T47D (cell line): ENCODE results near the gene PHKB.
"Not testable (repeated sequence)": the region's sequence is repeated elsewhere in the genome, so short reads cannot be mapped to it uniquely, and the experiment has no call there.

ENCODE experiments used
- DNase-seq, 2 experiments: peaks; one replicate each; pipeline versions ENCODE4 v3.0.0 to v3.0.0-alpha.2; 2011 to 2012; ENCODE audit warnings: low read depth in 1 of 2, low spot score in 1 of 2
- JUND ChIP-seq: IDR thresholded peaks from 2 replicates; pipeline ENCODE4 v1.6.1; 2012; ENCODE audit warnings: low read depth
- in situ Hi-C: cut with HindIII; loops from 2 replicates; pipeline ENCODE4 v1.10.0; 2016; ENCODE audit warnings: low sequenced_read_pairs, low pct_unique_long_range_greater_than_20kb

The PHKB gene

DNA sequence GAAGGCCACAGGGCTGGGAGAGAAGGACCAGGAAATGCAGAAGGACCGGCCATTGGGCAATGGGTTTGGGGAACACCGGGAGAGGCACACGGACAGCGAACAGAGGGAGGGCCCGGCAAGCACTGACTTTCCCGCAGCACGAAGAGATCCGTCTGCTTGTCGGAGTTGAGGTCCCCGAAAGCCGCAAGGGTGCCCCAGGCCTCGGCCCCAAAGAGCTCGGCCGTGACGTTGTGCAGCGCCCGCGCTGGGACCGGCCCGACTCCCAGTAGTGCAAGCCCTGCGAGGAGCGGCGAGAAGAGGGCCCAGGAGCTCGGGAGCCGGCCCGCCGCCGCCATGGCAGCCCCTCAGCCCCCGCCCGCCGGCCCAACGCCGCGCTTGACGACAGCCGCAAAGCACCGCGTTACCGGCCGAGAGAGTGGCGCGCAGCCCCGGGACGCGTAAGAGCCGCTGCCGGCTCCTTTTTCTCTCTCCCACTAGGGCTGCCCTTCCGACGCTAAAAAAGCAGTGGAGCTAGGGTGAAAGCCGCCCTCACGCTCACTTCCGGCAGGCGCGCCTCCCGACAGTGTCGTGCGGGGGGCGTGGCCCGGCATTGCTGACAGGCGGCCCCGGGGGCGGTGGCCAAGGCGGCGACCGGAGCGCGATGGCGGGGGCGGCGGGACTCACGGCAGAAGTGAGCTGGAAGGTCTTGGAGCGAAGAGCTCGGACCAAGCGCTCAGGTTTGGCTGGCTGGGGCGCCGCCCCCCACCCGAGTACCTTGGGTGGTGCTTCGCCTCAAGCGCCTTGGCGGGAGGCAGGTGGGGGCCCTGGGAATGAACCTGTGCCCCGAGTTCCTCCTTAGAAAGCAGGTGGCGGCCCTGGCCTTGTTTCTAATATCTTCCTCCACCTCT lies at the start of gene PHKB, which contains the start of gene ITFG1:
TSS of gene PHKB (plus strand) at position 621 of the 887 bp plus-strand sequence. CDS start at position 641, 20 bp downstream.
TSS of gene ITFG1 (minus strand) at position 353 of the 887 bp plus-strand sequence. CDS start at position 335, 18 bp downstream.
- in situ Hi-C loops = no loop called here
- TF ChIP-seq JUND = no peak
- peak; percentile 44 to 90 for DNase-seq

DNA sequence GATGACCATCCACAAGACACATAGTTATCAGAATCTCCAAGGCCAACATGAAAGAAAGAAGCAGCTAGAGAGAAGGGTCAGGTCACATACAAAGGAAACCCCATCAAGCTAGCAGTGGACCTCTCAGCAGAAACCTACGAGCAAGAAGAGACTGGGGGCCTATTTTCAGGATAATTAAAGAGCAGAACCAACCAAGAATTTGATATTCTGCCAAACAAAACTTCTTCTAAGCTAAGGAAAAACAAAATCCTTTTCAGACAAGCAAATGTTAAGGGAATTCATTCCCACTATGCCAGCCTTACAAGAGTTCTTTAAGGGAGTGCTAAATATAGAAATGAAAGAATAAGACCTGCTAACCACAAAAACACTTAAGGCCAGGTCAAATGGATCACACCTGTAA lies 48.1 kb upstream of the PHKB start:
- DNase-seq = no peak
- in situ Hi-C loops = no loop called here
- TF ChIP-seq JUND = no peak

DNA sequence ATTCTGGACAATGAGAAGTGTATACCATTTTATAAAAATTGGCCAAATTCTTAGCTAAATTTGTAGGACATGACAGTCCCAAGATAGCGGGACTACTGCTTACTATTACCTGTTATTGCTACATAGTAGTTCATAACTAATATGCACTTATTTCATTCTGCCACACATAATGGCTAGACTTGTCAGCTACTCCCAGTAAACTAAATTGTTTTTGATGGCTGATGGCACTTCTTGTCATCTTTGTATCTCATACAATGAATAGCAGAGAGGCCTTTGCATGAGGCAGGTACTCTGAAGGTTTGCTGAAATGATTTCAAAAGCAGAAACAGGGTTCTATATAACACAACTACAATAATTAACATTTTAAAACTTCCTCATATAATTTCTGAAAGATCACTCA lies 44.3 kb upstream of the PHKB start:
- in situ Hi-C loops = no loop called here
- no peak for DNase-seq
- TF ChIP-seq JUND = no peak

DNA sequence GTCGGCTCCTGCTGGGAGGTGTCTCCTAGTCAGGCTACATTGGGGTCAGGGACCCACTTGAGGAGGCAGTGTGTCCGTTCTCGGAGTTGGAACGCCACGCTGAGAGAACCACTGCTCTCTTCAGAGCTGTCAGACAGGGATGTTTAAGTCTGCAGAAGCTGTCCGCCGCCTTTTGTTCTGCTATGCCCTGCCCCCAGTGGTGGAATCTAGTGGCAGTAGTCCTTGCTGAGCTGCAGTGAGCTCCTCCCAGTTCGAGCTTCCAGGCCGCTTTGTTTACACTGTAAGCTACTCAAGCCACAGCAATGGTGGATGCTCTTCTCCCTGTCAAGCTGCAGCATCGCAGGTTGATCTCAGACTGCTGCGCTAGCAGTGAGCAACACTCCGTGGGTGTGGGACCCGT lies 36.3 kb upstream of the PHKB start:
- DNase-seq = no peak
- no peak for TF ChIP-seq JUND

DNA sequence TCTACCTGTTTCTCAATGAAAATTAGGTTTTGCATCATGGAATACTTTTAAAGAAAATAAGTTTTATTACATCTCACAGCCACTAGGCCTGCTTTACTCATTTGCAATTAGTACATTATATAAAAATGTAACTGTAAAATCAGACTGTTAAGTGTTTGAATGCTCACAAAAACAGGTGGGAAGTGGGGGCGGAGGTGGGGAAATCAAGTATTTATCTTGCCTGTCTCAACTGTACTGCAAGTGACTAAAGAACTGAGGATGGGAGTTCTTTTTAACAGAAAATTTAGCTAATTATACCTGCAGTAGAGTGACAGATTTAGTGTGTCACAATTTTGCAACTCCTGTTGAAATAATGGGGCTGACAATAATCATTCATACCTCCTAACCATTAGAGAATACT lies 34.3 kb upstream of the PHKB start:
- TF ChIP-seq JUND = no peak
- in situ Hi-C loops = no loop called here
- no peak for DNase-seq

More for the DNA sequence above, 36.3 kb upstream of the PHKB start:
- in situ Hi-C loops = no loop called here

DNA sequence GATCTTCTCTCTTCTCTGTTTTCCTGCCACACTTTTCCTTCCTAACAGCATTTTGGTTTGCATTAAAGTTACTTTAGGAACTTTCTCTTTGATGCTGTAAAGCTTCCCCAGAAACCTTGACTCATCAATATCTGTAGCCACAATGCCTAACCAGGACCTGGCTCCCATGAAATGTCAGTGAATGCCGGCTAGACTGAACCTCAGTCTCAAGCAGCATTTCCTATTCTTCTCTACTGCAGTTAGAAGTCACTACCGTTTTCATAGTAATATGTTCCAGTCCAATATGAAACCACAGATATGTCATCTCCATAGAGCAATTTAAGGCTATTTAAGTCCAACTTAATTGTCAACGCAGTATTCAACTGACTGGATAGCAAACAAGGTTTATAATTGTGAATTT lies 29.2 kb upstream of the PHKB start:
- no peak for TF ChIP-seq JUND
- in situ Hi-C loops = no loop called here
- DNase-seq = no peak

DNA sequence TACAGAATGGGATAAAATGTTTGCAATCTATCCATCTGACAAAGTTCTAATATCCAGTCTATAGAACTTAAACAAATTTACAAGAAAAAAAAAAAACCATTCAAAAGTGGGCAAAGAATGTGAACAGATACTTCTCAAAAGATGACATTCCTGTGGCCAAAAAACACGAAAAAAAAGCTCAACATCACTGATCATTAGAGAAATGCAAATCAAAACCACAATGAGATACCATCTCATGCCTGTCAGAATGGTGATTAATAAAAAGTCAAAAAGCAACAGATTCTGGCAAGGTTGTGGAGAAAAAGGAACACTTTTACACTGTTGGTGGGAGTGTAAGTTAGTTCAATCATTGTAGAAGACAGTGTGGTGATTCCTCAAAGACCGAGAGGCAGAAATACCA lies 26.9 kb upstream of the PHKB start:
- DNase-seq, in situ Hi-C loops: not testable (repeated sequence)

DNA sequence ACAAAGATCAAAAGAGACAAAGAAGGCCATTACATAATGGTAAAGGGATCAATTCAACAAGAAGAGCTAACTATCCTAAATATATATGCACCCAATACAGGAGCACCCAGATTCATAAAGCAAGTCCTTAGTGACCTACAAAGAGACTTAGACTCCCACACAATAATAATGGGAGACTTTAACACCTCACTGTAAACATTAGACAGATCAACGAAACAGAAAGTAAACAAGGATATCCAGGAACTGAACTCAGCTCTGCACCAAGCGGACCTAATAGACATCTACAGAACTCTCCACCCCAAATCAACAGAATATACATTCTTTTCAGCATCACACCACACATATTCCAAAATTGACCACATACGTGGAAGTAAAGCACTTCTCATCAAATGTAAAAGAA lies 21.1 kb upstream of the PHKB start:
- in situ Hi-C loops, DNase-seq: not testable (repeated sequence)

DNA sequence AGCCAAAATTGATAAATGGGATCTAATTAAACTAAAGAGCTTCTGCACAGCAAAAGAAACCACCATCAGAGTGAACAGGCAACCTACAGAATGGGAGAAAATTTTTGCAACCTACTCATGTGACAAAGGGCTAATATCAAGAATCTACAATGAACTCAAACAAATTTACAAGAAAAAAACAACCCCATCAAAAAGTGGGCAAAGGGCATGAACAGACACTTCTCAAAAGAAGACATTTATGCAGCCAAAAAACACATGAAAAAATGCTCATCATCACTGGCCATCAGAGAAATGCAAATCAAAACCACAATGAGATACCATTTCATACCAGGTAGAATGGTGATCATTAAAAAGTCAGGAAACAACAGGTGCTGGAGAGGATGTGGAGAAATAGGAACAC lies 18.2 kb upstream of the PHKB start:
- DNase-seq, in situ Hi-C loops: not testable (repeated sequence)

DNA sequence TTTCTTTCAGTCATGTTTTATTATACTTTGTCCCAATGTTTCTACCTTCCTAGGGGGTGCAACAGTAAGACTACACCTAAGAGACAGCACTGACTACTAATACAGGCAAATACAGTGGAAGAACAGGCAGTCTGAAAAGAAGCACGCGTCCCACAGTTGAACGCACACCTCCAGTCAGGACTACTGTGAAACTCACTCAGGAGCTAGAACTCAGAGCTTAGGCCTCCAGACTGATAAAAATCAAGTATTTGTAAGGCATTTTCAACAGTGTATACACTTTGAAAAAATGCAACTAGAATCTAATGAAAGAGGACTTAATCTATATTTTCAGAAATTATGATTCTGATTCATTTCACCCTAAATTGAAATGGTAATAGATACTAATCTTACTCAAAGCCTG lies 14.7 kb upstream of the PHKB start:
- in situ Hi-C loops = no loop called here
- no peak for DNase-seq
- TF ChIP-seq JUND = no peak

DNA sequence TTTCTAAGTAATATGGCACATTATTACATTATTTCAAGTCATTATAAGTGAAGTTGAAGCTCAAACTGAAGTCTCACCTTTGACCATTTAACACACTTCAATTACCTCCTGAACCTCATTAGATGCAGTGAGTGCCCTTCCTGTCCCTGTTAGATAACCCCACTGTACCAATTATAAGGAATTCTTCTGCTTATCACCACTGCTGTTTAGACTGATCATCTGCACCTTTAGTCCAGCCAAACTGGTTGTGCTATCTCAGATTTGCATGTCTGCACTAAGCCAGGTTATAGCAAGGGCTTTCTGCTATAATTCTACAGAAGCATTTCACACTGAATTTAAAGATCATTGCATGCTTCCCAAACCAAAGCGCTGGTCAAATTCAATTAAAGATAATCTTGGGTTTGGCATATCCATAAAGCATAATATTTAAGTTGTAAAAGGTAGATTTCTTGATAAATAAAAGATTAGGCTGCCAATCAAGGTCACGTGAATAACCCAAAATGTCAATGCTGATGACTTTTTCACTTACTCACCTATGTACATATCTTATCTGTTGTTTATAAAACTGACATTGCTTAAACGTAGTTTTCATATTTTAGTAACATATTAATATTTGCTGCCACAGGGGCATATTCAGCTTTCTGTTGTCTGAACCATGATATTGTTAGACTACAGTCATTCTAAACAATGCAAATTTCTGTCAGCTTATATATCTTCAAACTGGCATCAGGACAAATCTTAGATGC lies 12.1 kb upstream of the PHKB start:
- no peak for TF ChIP-seq JUND
- no peak for DNase-seq
- in situ Hi-C loops = no loop called here

DNA sequence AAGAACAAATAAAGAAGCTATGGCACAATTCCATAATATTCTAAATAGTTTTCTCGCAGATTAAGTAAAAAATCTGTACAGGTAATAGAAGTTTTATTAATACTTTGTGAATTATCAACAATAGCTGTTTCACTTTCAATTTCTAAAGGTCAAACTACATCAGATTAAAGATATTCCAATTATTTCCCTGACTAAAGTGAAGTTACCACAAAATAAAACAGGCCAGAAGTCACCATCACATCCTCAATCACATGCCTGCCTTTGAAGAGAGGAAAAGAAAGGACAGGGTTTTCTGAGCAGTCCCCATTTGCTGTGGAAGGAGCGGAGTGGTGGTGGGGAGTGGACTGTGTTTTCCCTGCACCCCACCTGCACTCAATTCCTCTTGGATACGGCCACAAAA lies 11.3 kb upstream of the PHKB start:
- in situ Hi-C loops = no loop called here

DNA sequence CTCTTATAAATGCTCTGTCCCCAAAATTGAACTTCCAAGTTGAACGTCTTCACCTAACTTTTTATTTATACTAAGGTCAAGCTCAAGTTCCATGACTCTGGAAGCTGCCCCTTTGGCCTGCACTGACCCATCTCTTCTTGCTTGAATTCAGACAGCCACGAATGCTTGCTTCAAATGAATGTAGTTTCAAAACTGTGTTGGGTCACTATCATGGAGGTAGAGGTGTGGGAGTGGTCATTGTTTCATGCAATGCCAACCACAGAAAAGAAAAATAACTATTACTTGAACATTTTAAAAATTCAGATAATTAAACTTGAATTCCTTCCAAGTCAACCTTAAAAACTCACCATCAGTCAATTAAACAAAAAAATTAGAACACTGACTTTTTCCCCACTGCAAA lies 2.8 kb upstream of the PHKB start:
- TF ChIP-seq JUND = no peak
- in situ Hi-C loops = no loop called here
- DNase-seq = no peak

More for the DNA sequence above, 11.3 kb upstream of the PHKB start:
- no peak for TF ChIP-seq JUND
- DNase-seq = no peak

DNA sequence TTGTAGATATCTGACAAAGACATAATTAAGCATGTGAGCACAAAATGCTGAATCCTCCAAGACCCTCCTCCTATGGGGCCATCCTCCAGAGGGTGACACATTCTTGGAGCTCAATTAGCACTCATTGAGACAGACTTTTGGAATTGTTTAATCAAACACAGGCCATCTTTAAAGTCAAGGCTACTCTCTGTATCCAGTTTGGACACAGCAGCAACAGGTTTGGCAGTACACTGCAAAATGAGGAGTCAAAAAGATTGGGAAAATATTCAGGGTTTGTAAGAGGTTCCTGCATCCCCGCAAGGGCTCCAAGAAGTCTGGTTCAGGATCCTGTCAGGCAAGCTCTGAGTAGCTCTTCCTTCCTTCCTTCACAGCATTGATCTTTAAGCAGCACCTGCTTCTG lies 1.5 kb upstream of the PHKB start:
- peak in 1 of 2 experiments; percentile 4 for DNase-seq
- TF ChIP-seq JUND = no peak
- in situ Hi-C loops = no loop called here
